ENCODE data around the gene KAT6B. TPM values are rescaled to one million over a fixed set of nuclear protein-coding genes. Genes with fewer than 3 reads are reported as not detected.
A peak's percentile ranks its signal among the peaks of the same experiment; 100 is the strongest.
"Not testable (repeated sequence)": the region's sequence is repeated elsewhere in the genome, so short reads cannot be mapped to it uniquely, and the experiment has no call there.

KAT6B gene
- total RNA-seq, 1 donor from 2014 or later, result 41.0 TPM

DNA sequence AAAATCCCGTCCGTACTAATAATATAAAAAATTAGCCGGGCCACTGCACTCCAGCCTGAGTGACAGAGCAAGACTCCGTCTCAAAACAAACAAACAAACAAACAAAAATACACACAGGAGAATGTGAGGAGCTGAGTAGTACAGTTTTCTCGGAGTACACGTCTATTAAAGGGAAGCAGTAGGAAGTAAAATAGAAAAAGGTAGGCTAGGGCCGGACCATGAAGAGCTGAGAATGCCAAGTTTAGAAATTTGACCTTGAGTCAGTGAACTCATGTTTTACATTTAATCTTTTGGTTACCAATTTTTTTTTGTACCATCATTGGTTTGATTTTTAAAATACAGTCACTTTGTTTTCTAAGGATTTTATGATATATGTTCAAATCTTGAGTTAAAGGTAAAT is 64.1 kb downstream of the KAT6B start:
- H3K9me3 ChIP-seq (replicated peaks), result no peaks in the 10 kb centered on the region
- H3K27me3 ChIP-seq (ENCODE audit: low read depth), result no peaks in the 10 kb centered on the region
- no peak for DNase-seq
- H3K4me1 ChIP-seq, result peaks cover 68% of the 10 kb centered on the region
- H3K36me3 ChIP-seq, result no peaks in the 10 kb centered on the region
- H3K27ac ChIP-seq (replicated peaks), result peak overlapping the region; percentile 75
- H3K4me3 ChIP-seq, result no peak overlapping the region
- intact Hi-C loops (cut with micrococcal nuclease), result no loop called here
- TF ChIP-seq, protein P1, sequence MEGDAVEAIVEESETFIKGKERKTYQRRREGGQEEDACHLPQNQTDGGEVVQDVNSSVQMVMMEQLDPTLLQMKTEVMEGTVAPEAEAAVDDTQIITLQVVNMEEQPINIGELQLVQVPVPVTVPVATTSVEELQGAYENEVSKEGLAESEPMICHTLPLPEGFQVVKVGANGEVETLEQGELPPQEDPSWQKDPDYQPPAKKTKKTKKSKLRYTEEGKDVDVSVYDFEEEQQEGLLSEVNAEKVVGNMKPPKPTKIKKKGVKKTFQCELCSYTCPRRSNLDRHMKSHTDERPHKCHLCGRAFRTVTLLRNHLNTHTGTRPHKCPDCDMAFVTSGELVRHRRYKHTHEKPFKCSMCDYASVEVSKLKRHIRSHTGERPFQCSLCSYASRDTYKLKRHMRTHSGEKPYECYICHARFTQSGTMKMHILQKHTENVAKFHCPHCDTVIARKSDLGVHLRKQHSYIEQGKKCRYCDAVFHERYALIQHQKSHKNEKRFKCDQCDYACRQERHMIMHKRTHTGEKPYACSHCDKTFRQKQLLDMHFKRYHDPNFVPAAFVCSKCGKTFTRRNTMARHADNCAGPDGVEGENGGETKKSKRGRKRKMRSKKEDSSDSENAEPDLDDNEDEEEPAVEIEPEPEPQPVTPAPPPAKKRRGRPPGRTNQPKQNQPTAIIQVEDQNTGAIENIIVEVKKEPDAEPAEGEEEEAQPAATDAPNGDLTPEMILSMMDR (IDR thresholded peaks at IDR 0.05; ENCODE audit: borderline replicate concordance), result no peak

DNA sequence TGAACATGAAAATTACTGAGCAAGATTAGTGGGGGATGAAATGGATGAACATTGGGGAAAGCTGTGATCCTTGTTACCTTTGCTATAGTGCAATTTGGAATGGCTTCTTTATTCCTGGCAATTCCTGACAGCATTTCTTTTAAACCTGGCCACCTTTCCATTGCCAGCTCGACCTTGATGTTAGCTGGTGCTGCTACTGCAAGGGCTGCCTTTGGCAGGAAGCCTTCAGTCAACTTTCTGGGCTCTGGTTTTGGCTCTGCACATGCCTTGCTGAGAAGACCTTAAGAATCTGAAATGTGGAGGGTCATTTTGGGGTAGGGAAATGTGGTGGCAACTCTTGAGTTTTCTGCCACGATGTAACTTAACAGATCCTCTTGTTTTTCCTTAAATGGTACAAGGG is 64.7 kb downstream of the KAT6B start:
- no peak overlapping the region for H3K4me3 ChIP-seq
- H3K4me1 ChIP-seq, result peaks cover 70% of the 10 kb centered on the region
- intact Hi-C loops (cut with micrococcal nuclease), result no loop called here
- H3K36me3 ChIP-seq, result no peaks in the 10 kb centered on the region
- DNase-seq, result no peak
- no peaks in the 10 kb centered on the region for H3K9me3 ChIP-seq (replicated peaks)
- no peaks in the 10 kb centered on the region for H3K27me3 ChIP-seq (ENCODE audit: low read depth)
- peak overlapping the region; percentile 75 for H3K27ac ChIP-seq (replicated peaks)
- TF ChIP-seq, protein P1 (IDR thresholded peaks at IDR 0.05; ENCODE audit: borderline replicate concordance), result no peak

DNA sequence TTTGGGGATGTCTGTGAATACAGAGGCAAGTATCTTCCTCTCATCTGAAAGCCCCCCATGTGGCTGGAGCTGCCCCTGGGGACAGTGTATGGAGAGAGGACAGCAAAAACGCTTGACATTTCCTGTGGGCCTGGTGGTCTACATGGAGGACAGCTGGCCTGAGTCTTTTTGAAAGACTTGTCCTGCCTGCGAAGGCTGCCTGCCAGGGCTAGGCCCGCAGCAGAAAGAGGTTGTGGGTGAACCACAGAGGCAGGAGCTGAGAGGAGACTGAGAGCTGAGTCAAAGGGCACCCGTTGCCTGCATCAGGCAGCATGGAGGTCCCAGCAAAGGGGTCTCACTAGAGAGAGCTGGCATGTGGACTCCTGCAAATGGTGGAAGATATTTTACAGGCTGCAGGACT is 66.4 kb downstream of the KAT6B start:
- intact Hi-C loops (cut with micrococcal nuclease), result no loop called here
- Histone ChIP-seq H3K27ac (replicated peaks) (no peak overlapping the region), H3K36me3 (no peaks in the 10 kb centered on the region), H3K4me3 (no peak overlapping the region), H3K4me1 (peaks cover 72% of the 10 kb centered on the region), H3K9me3 (replicated peaks) (no peaks in the 10 kb centered on the region), H3K27me3 (ENCODE audit: low read depth) (no peaks in the 10 kb centered on the region)
- TF ChIP-seq, protein P1 (IDR thresholded peaks at IDR 0.05; ENCODE audit: borderline replicate concordance), result no peak
- DNase-seq, result no peak

DNA sequence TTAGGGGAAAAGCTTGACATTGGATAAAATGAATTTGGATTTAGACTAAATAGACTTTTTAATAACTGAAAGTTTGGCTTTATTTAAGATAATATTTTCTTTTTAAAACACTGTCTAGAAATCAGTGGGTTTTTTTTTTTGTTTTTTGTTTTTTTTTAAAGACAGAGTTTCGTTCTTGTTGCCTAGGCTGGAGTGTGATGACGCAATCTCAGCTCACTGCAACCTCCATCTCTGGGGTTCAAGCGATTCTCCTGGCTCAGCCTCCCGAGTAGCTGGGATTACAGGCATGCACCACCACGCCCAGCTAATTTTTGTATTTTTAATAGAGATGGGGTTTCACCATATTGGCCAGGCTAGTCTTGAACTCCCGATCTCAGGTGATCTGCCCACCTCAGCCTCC is 66.9 kb downstream of the KAT6B start:
- H3K27me3 ChIP-seq (ENCODE audit: low read depth); DNase-seq; H3K4me3 ChIP-seq; H3K27ac ChIP-seq (replicated peaks); intact Hi-C loops (cut with micrococcal nuclease); H3K9me3 ChIP-seq (replicated peaks); H3K36me3 ChIP-seq: not testable (repeated sequence)
- H3K4me1 ChIP-seq, result peaks cover 74% of the 10 kb centered on the region

DNA sequence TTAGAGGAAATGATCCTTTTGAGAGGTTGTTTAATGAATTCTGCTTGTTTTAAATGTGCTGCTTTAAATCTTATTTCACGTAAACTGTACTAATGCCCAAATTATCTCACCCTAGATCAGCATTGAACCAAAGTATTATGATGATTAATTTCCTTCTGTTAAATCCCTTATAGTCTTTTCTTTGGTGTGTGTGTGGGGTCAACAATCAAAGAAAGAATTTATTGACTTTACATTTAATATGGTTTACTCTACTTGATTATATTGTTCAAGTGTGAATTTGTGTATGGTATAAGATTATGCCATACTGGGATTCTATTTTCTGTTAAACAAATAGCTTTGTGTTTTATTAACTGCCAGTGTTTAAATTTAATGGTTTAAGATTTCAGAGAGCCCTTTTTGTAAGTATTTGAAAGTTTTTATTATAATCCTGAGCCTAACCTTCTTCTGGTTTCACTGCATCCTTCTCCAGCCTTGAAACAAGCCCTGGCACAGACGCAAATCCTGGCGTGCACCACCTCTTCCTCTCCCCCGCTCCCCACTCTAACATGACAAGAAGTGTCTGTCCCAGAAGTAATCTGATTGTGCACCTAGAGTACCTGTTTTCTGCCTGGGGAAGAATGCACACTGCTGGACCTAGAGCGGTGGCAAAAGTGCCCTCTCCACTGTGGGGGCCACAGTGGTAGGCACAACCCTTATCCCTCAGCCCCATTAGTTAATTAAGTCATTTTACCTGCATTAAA is 70.6 kb downstream of the KAT6B start:
- TF ChIP-seq, protein P1 (IDR thresholded peaks at IDR 0.05; ENCODE audit: borderline replicate concordance), result no peak
- intact Hi-C loops (cut with micrococcal nuclease), result no loop called here
- H3K4me1 ChIP-seq, result peaks cover 67% of the 10 kb centered on the region
- no peaks in the 10 kb centered on the region for H3K9me3 ChIP-seq (replicated peaks)
- H3K36me3 ChIP-seq, result no peaks in the 10 kb centered on the region
- DNase-seq, result no peak
- H3K27me3 ChIP-seq (ENCODE audit: low read depth), result no peaks in the 10 kb centered on the region
- H3K4me3 ChIP-seq, result no peak overlapping the region
- H3K27ac ChIP-seq (replicated peaks), result no peak overlapping the region

DNA sequence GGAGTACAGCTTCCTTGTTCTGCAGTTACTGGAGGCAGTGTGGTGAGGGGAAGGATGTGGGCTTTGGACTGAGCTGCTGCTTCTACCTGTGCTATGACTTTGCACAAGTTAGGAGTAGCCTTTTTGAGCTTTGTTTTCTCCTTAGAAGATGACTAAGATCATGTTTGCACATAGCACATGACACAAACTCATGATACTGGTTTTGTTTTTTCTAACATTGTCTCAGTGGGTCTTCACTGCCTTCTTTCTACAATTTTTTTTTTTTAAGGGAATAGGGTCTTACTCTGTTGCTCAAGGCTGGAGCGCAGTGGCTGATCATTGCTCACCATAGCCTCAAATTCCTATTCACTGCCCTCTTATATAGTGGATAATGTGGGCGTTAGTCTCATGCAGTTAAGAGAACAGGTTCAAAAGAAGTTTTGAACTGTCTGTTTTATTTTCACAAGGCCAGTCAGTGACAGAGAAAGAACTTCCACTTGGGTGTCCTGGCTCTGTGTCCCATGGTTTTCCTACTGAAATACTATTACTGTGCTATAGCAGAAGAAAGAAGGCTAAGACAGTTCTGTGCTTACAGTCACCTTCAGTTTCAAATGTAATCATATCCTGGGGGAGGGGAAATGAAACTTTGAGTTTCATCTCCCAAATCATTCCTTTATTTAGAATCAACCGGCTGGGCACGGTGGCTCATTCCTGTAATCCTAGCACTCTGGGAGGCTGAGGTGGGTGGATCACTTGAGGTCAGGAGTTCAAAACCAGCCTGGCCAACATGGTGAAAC is 72.0 kb downstream of the KAT6B start:
- intact Hi-C loops (cut with micrococcal nuclease), result no loop called here
- no peaks in the 10 kb centered on the region for H3K27me3 ChIP-seq (ENCODE audit: low read depth)
- H3K36me3 ChIP-seq, result no peaks in the 10 kb centered on the region
- peaks cover 61% of the 10 kb centered on the region for H3K4me1 ChIP-seq
- H3K4me3 ChIP-seq, result no peak overlapping the region
- H3K9me3 ChIP-seq (replicated peaks), result peaks cover 4% of the 10 kb centered on the region
- TF ChIP-seq, protein P1 (IDR thresholded peaks at IDR 0.05; ENCODE audit: borderline replicate concordance), result no peak
- H3K27ac ChIP-seq (replicated peaks), result no peak overlapping the region
- no peak for DNase-seq
